Measurements from ENCODE around the gene EPHA6. TPM values are rescaled to one million over a fixed set of nuclear protein-coding genes. Genes with fewer than 3 reads are reported as not detected.

The EPHA6 gene
- total RNA-seq, 2 experiments from 2014 or later = not detected

DNA sequence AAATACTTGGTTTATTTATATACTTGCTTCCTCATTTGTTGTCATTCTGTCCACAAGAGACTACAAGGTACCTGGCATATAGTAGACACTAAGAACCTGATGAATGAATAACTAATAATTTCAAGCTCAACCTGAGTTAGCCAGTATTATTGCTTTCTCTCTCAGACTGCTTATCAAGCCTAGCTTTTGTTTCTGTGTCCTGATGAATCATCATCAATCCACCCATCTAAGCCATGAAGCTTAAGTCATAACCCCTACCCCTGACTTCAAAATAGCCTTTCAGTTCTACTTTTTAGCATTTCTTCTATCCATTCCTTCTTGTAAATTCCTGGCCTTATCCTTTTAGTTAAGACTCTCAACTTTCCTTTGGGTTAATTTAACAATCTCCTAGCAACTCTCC lies 420.8 kb downstream of the EPHA6 start:
- Mint-ChIP-seq H3K4me1 (ENCODE audit: low read depth) (no peaks in the 10 kb centered on the region), H3K27ac (no peak overlapping the region), H3K4me3 (no peak overlapping the region), H3K27me3 (no peaks in the 10 kb centered on the region), H3K36me3 (ENCODE audit: low read depth) (no peaks in the 10 kb centered on the region), H3K9me3 (peaks cover 3% of the 10 kb centered on the region)
- intact Hi-C loops (cut with DNase I, micrococcal nuclease) = no loop called here
- ChIA-PET CTCF (no interaction called here), POLR2A (no interaction called here)
- H3K4me1 ChIP-seq (ENCODE audit: insufficient read depth, low read length) = no peaks in the 10 kb centered on the region
- TF ChIP-seq, protein P1, sequence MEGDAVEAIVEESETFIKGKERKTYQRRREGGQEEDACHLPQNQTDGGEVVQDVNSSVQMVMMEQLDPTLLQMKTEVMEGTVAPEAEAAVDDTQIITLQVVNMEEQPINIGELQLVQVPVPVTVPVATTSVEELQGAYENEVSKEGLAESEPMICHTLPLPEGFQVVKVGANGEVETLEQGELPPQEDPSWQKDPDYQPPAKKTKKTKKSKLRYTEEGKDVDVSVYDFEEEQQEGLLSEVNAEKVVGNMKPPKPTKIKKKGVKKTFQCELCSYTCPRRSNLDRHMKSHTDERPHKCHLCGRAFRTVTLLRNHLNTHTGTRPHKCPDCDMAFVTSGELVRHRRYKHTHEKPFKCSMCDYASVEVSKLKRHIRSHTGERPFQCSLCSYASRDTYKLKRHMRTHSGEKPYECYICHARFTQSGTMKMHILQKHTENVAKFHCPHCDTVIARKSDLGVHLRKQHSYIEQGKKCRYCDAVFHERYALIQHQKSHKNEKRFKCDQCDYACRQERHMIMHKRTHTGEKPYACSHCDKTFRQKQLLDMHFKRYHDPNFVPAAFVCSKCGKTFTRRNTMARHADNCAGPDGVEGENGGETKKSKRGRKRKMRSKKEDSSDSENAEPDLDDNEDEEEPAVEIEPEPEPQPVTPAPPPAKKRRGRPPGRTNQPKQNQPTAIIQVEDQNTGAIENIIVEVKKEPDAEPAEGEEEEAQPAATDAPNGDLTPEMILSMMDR (IDR thresholded peaks at IDR 0.05) = no peak
- H3K27me3 ChIP-seq (ENCODE audit: control insufficient read depth in 1 of 2, insufficient read depth in 2 of 2, low read length in 2 of 2) = no peaks in the 10 kb centered on the region
- H3K27ac ChIP-seq (ENCODE audit: low read depth in 1 of 2, low read length in 2 of 2) = no peak overlapping the region
- H3K4me3 ChIP-seq (ENCODE audit: low read length) = no peak overlapping the region
- H3K9me3 ChIP-seq (ENCODE audit: control insufficient read depth in 1 of 2, insufficient read depth in 1 of 2, low read length in 2 of 2) = no peaks in the 10 kb centered on the region
- ATAC-seq (ENCODE audit: poor library complexity) = no peak
- H3K36me3 ChIP-seq (ENCODE audit: insufficient read depth, low read length) = no peaks in the 10 kb centered on the region
- no peak for DNase-seq

DNA sequence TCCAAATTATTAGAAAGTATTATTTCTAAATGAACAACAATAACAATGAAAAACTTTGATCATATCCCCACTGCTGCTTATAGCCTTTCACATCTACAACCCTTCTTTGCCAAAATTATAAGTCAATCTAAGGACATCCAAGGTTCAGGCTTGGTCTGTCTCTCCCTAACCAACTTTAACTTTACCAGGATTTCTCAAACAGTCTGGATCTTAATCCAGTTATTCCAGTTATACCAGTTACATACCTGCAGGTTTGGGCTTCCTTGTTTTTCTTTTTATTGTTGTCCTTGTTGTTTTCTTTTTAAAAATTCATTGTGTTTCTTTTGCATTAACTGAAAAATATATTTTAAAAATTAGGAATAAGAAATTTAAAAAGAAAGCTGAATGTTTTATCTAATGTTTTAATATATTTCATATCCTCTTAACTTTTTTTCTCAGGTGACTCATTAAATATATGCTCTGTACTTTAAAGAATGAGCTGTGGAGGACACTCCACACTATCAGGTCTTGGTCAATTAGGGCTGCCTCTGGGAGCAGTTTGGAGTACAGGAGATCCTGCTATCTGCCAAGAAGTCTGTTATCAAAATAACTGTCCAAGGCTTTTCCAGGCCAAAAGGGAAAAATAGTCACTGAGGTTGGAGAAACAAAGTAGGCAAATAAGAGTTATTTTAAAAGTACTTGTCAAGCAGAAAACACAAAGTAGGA lies 421.4 kb downstream of the EPHA6 start:
- ChIA-PET POLR2A (no interaction called here), CTCF (no interaction called here)
- no peaks in the 10 kb centered on the region for H3K36me3 ChIP-seq (ENCODE audit: insufficient read depth, low read length)
- H3K27ac ChIP-seq (ENCODE audit: low read depth in 1 of 2, low read length in 2 of 2) = no peak overlapping the region
- Mint-ChIP-seq H3K4me1 (ENCODE audit: low read depth) (no peaks in the 10 kb centered on the region), H3K9me3 (peaks cover 3% of the 10 kb centered on the region), H3K36me3 (ENCODE audit: low read depth) (no peaks in the 10 kb centered on the region), H3K27ac (no peak overlapping the region), H3K4me3 (no peak overlapping the region), H3K27me3 (no peaks in the 10 kb centered on the region)
- no peaks in the 10 kb centered on the region for H3K4me1 ChIP-seq (ENCODE audit: insufficient read depth, low read length)
- intact Hi-C loops (cut with DNase I, micrococcal nuclease) = no loop called here
- ATAC-seq (ENCODE audit: poor library complexity) (no peak), DNase-seq (no peak)
- no peak overlapping the region for H3K4me3 ChIP-seq (ENCODE audit: low read length)
- no peaks in the 10 kb centered on the region for H3K9me3 ChIP-seq (ENCODE audit: control insufficient read depth in 1 of 2, insufficient read depth in 1 of 2, low read length in 2 of 2)
- H3K27me3 ChIP-seq (ENCODE audit: control insufficient read depth in 1 of 2, insufficient read depth in 2 of 2, low read length in 2 of 2) = no peaks in the 10 kb centered on the region
- TF ChIP-seq, protein P1 (IDR thresholded peaks at IDR 0.05) = no peak

DNA sequence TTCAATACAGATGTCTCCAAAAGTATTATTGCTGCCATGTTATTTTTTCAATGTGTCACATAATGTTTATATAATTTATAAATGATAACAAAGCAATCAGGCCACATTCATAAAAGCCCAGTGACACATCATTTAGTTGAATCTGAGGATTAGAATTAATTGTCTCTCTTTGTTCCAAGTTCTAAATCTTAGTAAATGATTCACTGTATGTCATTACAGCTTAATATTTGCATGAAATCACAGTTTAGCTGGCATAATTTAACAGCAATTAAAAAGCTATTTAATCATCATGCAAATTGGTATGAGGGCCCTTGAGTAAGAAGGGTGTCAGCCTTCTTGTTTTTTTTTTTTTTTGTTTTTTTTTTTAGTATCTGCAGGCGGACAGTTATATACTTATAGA lies 427.0 kb downstream of the EPHA6 start:
- POLR2A ChIA-PET = no interaction called here
- no peaks in the 10 kb centered on the region for H3K9me3 Mint-ChIP-seq
- no peak for ATAC-seq (ENCODE audit: poor library complexity)
- H3K4me1 Mint-ChIP-seq (ENCODE audit: low read depth) = no peaks in the 10 kb centered on the region
- no peaks in the 10 kb centered on the region for H3K4me1 ChIP-seq (ENCODE audit: insufficient read depth, low read length)
- no peak for DNase-seq
- H3K27ac Mint-ChIP-seq = no peak overlapping the region
- no peak overlapping the region for H3K4me3 ChIP-seq (ENCODE audit: low read length)
- H3K27me3 Mint-ChIP-seq = no peaks in the 10 kb centered on the region
- TF ChIP-seq, protein P1 (IDR thresholded peaks at IDR 0.05) = no peak
- H3K9me3 ChIP-seq (ENCODE audit: control insufficient read depth in 1 of 2, insufficient read depth in 1 of 2, low read length in 2 of 2) = no peaks in the 10 kb centered on the region
- H3K36me3 ChIP-seq (ENCODE audit: insufficient read depth, low read length) = no peaks in the 10 kb centered on the region
- intact Hi-C loops (cut with DNase I, micrococcal nuclease) = no loop called here
- CTCF ChIA-PET = no interaction called here
- H3K36me3 Mint-ChIP-seq (ENCODE audit: low read depth) = no peaks in the 10 kb centered on the region
- H3K27ac ChIP-seq (ENCODE audit: low read depth in 1 of 2, low read length in 2 of 2) = no peak overlapping the region
- no peaks in the 10 kb centered on the region for H3K27me3 ChIP-seq (ENCODE audit: control insufficient read depth in 1 of 2, insufficient read depth in 2 of 2, low read length in 2 of 2)
- H3K4me3 Mint-ChIP-seq = no peak overlapping the region
